HepG2 (cell line): ENCODE results near the gene ACADSB. TPM values are rescaled to one million over a fixed set of nuclear protein-coding genes. Genes with fewer than 3 reads are reported as not detected.

Experiments
- ATAD3A ChIP-seq: sonication (generic); formaldehyde crosslinking; IDR thresholded peaks from 2 replicates; pipeline ENCODE4 v1.4.0; 2020; ENCODE audit warnings: missing genetic modification reagents
- CREB1 ChIP-seq, 2 experiments: fragments of 450-650 bp in 1 of 2; IDR thresholded peaks; 2 replicates each; pipeline ENCODE4 v1.6.1; 2016 to 2017; ENCODE audit warnings: control low read depth in 1 of 2, mild to moderate bottlenecking in 1 of 2, missing compliant biosample characterization in 1 of 2, missing genetic modification characterization in 1 of 2
- DMAP1 ChIP-seq: IDR thresholded peaks from 2 replicates; pipeline ENCODE4 v1.6.1; 2016
- ELF3 ChIP-seq: IDR thresholded peaks from 2 replicates; pipeline ENCODE4 v1.6.1; 2016; ENCODE audit warnings: missing genetic modification reagents, missing compliant biosample characterization
- HBP1 ChIP-seq: IDR thresholded peaks from 2 replicates; pipeline ENCODE4 v1.6.1; 2016; ENCODE audit warnings: low read depth, control low read depth
- HDAC1 ChIP-seq: sonication (generic); formaldehyde crosslinking; IDR thresholded peaks from 2 replicates; pipeline ENCODE4 v1.5.1; 2020; ENCODE audit warnings: mild to moderate bottlenecking, missing genetic modification reagents
- KAT7 ChIP-seq: IDR thresholded peaks from 2 replicates; pipeline ENCODE4 v1.6.1; 2018; ENCODE audit warnings: borderline replicate concordance, missing compliant biosample characterization
- MIER2 ChIP-seq: IDR thresholded peaks from 2 replicates; pipeline ENCODE4 v1.6.1; 2016; ENCODE audit warnings: missing biosample characterization, missing genetic modification reagents
- NR2C2 ChIP-seq: sonication (generic); formaldehyde crosslinking; IDR thresholded peaks from 2 replicates; pipeline ENCODE4 v1.4.0; 2020; ENCODE audit warnings: missing genetic modification reagents, mild to moderate bottlenecking, moderate library complexity, borderline replicate concordance
- POLR2A ChIP-seq, 2 experiments: IDR thresholded peaks; 2 replicates each; pipeline ENCODE4 v1.6.1; 2011; ENCODE audit warnings: low read depth in 2 of 2, low read length in 2 of 2, mild to moderate bottlenecking in 1 of 2, moderate library complexity in 1 of 2; ENCODE audit not compliant: insufficient read depth in 1 of 2
- RBM22 ChIP-seq: fragments of 200-400 bp; formaldehyde crosslinking; optimal IDR thresholded peaks from 2 replicates; pipeline ENCODE3; 2017; ENCODE audit warnings: mild to moderate bottlenecking, low read length, moderate library complexity
- SETDB1 ChIP-seq: sonication (generic); formaldehyde crosslinking; IDR thresholded peaks from 2 replicates; pipeline ENCODE4 v1.5.1; 2020; ENCODE audit warnings: missing genetic modification reagents, mild to moderate bottlenecking, borderline replicate concordance
- ZBTB25 ChIP-seq: IDR thresholded peaks from 2 replicates; pipeline ENCODE4 v1.6.1; 2018; ENCODE audit warnings: missing genetic modification reagents
- ZHX2 ChIP-seq, 2 experiments: sonication (generic) in 1 of 2; formaldehyde crosslinking in 1 of 2; IDR thresholded peaks; 2 replicates each; pipeline versions ENCODE4 v1.6.1 to v1.9.0; 2014 to 2022; ENCODE audit warnings: antibody characterized with exemption in 1 of 2, borderline replicate concordance in 1 of 2, inconsistent platforms in 1 of 2, low read depth in 1 of 2, missing genetic modification reagents in 1 of 2
- ZNF335 ChIP-seq: sonication (generic); formaldehyde crosslinking; IDR thresholded peaks from 2 replicates; pipeline ENCODE4 v1.4.0; 2020; ENCODE audit warnings: missing genetic modification reagents
- ZNF639 ChIP-seq: conservative IDR thresholded peaks from 2 replicates; pipeline ENCODE4 v1.6.1; 2018; ENCODE audit warnings: missing genetic modification reagents
- ZNF710 ChIP-seq: sonication (generic); formaldehyde crosslinking; IDR thresholded peaks from 2 replicates; pipeline ENCODE4 v1.5.0; 2020; ENCODE audit warnings: mild to moderate bottlenecking, missing genetic modification reagents, borderline replicate concordance
- polyA plus RNA-seq, 8 experiments: library from polyadenylated mRNA; depleted of rRNA in 3 of 8; stranded (reverse) in 7 of 8; unstranded in 1 of 8; fragments of >200 nt; fragmentation: Illumina TruSeq in 4 of 8; extraction: Trizol in 4 of 8; gene quantifications; 2 replicates each; pipeline versions ENCODE4 v1.2.1 to v1.2.3, GENCODE V29; 2011 to 2016; ENCODE audit warnings: low read depth in 4 of 8, missing spikeins in 1 of 8, mixed read lengths in 1 of 8; ENCODE audit not compliant: insufficient read depth in 1 of 8
- total RNA-seq, 5 experiments: library from RNA; depleted of rRNA; stranded (reverse); fragments of >200 nt; fragmentation: Illumina TruSeq; extraction: Trizol; gene quantifications; 2 replicates each; pipeline ENCODE4 v1.2.3, GENCODE V29; 2016; ENCODE audit warnings: low read depth in 1 of 5

ACADSB gene
- total and polyA plus RNA-seq, 2 of the 13 experiments (the other 11 are each of a cell fraction or from before 2014, with no cell fraction given): 80.0 to 87.6 TPM

GRCh38 chr10:123008355-123009104 is at the start of gene ACADSB, which contains the start of gene IKZF5 (continued):
- TF ChIP-seq HBP1 (CRISPR knock-in tag) (peak; percentile 61; the same call in 1 of the 2 replicates), NR2C2 (CRISPR knock-in tag) (peak; percentile 50; the same call in 1 of the 2 replicates), ZNF639 (peak; percentile 70; the same call in 1 of the 2 replicates), KAT7 (CRISPR knock-in tag) (peak; percentile 78), POLR2A (IDR thresholded peaks at IDR 0.05; ENCODE audit: insufficient read depth in 1 of 2, low read depth in 2 of 2, low read length in 2 of 2) (peak; percentile 99 to 100), MIER2 (CRISPR knock-in tag) (no peak), CREB1 (IDR thresholded peaks at IDR 0.05) (peak; percentile 83), CREB1 (CRISPR knock-in tag; IDR thresholded peaks at IDR 0.05) (no peak; the same call in 1 of the 2 replicates), ELF3 (CRISPR knock-in tag) (peak; percentile 74), ATAD3A (CRISPR knock-in tag) (no peak), HDAC1 (CRISPR knock-in tag) (peak; percentile 95), RBM22 (no peak), ZBTB25 (peak; percentile 58; the same call in 1 of the 2 replicates), ZHX2 (IDR thresholded peaks at IDR 0.05; ENCODE audit: low read depth) (peak; percentile 86), ZHX2 (CRISPR knock-in tag; IDR thresholded peaks at IDR 0.05; ENCODE audit: borderline replicate concordance) (no peak), DMAP1 (CRISPR knock-in tag) (peak; percentile 89), ZNF710 (CRISPR knock-in tag) (0 out of 2 replicates have a peak, but pooled peaks have one; percentile 18), SETDB1 (CRISPR knock-in tag) (no peak), ZNF335 (peak; percentile 76; the same call in 1 of the 2 replicates)
